ENCODE measurements around the gene THUMPD3.

The THUMPD3 gene

GRCh38 chr3:9340472-9340902, 22.4 kb upstream of the THUMPD3 start:
- H3K4me3 ChIP-seq (ENCODE audit: low read depth in 1 of 2, low read length in 2 of 2) = no peak overlapping the region
- no peaks in the 10 kb centered on the region for H3K27me3 ChIP-seq (ENCODE audit: low read depth, low read length)
- H3K27ac ChIP-seq (ENCODE audit: low read length) = no peak overlapping the region
- no peaks in the 10 kb centered on the region for H3K36me3 ChIP-seq (ENCODE audit: control insufficient read depth in 1 of 2, insufficient read depth in 2 of 2, low read length in 2 of 2)
- H3K4me1 ChIP-seq (ENCODE audit: control insufficient read depth in 1 of 2, insufficient read depth in 2 of 2, low read length in 2 of 2) = peaks cover 0 to 5% of the 10 kb centered on the region in 2 donors
- no peaks in the 10 kb centered on the region for H3K9me3 ChIP-seq (ENCODE audit: control insufficient read depth in 1 of 2, low read length in 2 of 2)

- Histone ChIP-seq H3K36me3 (ENCODE audit: control insufficient read depth in 1 of 2, insufficient read depth in 2 of 2, low read length in 2 of 2) (no peaks in the 10 kb centered on the region), H3K9me3 (ENCODE audit: control insufficient read depth in 1 of 2, low read length in 2 of 2) (no peaks in the 10 kb centered on the region), H3K4me3 (ENCODE audit: low read depth in 1 of 2, low read length in 2 of 2) (no peak overlapping the region), H3K27ac (ENCODE audit: low read length) (no peak overlapping the region), H3K27me3 (ENCODE audit: low read depth, low read length) (no peaks in the 10 kb centered on the region), H3K4me1 (ENCODE audit: control insufficient read depth in 1 of 2, insufficient read depth in 2 of 2, low read length in 2 of 2) (peaks cover 0 to 5% of the 10 kb centered on the region in 2 donors)
Observed at GRCh38 chr3:9342696-9343095, 20.2 kb upstream of the THUMPD3 start.

DNA sequence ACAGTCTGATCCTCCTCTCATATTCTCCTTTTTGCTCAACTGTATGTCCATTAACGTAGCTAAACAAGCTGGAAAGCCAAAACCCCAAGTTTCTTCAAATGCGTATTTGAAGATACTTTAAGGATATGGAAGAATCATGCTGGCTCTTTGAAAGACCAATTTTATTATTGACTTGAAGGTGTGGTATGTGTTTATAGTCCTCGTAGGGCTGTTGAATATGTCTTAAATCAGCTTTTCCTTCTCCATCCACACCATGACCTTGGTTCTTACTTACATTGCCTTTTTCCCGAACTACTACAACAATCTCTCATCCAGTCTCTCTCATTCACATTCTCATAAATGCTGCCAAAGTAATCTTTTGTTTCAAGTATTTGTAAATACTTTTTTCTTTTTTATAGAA, 19.7 kb upstream of the THUMPD3 start:
- Histone ChIP-seq H3K4me1 (ENCODE audit: control insufficient read depth in 1 of 2, insufficient read depth in 2 of 2, low read length in 2 of 2) (peaks cover 0 to 5% of the 10 kb centered on the region in 2 donors), H3K27me3 (ENCODE audit: low read depth, low read length) (no peaks in the 10 kb centered on the region), H3K4me3 (ENCODE audit: low read depth in 1 of 2, low read length in 2 of 2) (no peak overlapping the region), H3K36me3 (ENCODE audit: control insufficient read depth in 1 of 2, insufficient read depth in 2 of 2, low read length in 2 of 2) (no peaks in the 10 kb centered on the region), H3K27ac (ENCODE audit: low read length) (no peak overlapping the region), H3K9me3 (ENCODE audit: control insufficient read depth in 1 of 2, low read length in 2 of 2) (no peaks in the 10 kb centered on the region)

DNA sequence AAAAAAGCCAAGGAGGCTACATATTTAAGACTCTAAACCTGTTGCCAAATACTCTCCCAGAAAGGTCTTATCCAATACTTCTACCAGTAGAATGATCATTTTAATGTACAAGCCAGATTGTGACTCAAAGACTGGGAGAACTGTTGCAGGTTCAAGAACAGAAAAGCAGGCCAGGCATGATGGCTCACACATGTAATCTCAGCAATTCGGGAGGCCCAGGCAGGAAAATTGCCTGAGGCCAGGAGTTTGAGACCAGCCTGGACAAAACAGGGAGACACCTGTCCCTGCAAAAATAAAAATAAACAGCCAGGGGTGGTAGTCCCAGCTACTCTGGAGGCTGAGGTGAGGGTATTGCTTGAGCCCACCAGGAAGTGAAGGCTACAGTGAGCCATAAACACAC, 17.8 kb upstream of the THUMPD3 start:
- no peaks in the 10 kb centered on the region for H3K9me3 ChIP-seq (ENCODE audit: control insufficient read depth in 1 of 2, low read length in 2 of 2)
- no peaks in the 10 kb centered on the region for H3K27me3 ChIP-seq (ENCODE audit: low read depth, low read length)
- no peak overlapping the region for H3K4me3 ChIP-seq (ENCODE audit: low read depth in 1 of 2, low read length in 2 of 2)
- no peak overlapping the region for H3K27ac ChIP-seq (ENCODE audit: low read length)
- H3K4me1 ChIP-seq (ENCODE audit: control insufficient read depth in 1 of 2, insufficient read depth in 2 of 2, low read length in 2 of 2) = peaks cover 0 to 3% of the 10 kb centered on the region in 2 donors
- H3K36me3 ChIP-seq (ENCODE audit: control insufficient read depth in 1 of 2, insufficient read depth in 2 of 2, low read length in 2 of 2) = no peaks in the 10 kb centered on the region

GRCh38 chr3:9346141-9346540, 16.7 kb upstream of the THUMPD3 start:
- Histone ChIP-seq H3K27me3 (ENCODE audit: low read depth, low read length) (no peaks in the 10 kb centered on the region), H3K4me1 (ENCODE audit: control insufficient read depth in 1 of 2, insufficient read depth in 2 of 2, low read length in 2 of 2) (no peaks in the 10 kb centered on the region), H3K4me3 (ENCODE audit: low read depth in 1 of 2, low read length in 2 of 2) (no peak overlapping the region)

GRCh38 chr3:9347081-9347480, 15.8 kb upstream of the THUMPD3 start:
- Histone ChIP-seq H3K4me3 (ENCODE audit: low read depth in 1 of 2, low read length in 2 of 2) (no peak overlapping the region), H3K4me1 (ENCODE audit: control insufficient read depth in 1 of 2, insufficient read depth in 2 of 2, low read length in 2 of 2) (no peaks in the 10 kb centered on the region), H3K27me3 (ENCODE audit: low read depth, low read length) (no peaks in the 10 kb centered on the region), H3K9me3 (ENCODE audit: control insufficient read depth in 1 of 2, low read length in 2 of 2) (no peaks in the 10 kb centered on the region), H3K36me3 (ENCODE audit: control insufficient read depth in 1 of 2, insufficient read depth in 2 of 2, low read length in 2 of 2) (no peaks in the 10 kb centered on the region), H3K27ac (ENCODE audit: low read length) (no peak overlapping the region)

More at GRCh38 chr3:9346141-9346540, 16.7 kb upstream of the THUMPD3 start:
- no peaks in the 10 kb centered on the region for H3K36me3 ChIP-seq (ENCODE audit: control insufficient read depth in 1 of 2, insufficient read depth in 2 of 2, low read length in 2 of 2)
- no peaks in the 10 kb centered on the region for H3K9me3 ChIP-seq (ENCODE audit: control insufficient read depth in 1 of 2, low read length in 2 of 2)
- no peak overlapping the region for H3K27ac ChIP-seq (ENCODE audit: low read length)

- Histone ChIP-seq H3K9me3 (ENCODE audit: control insufficient read depth in 1 of 2, low read length in 2 of 2) (no peaks in the 10 kb centered on the region), H3K4me3 (ENCODE audit: low read depth in 1 of 2, low read length in 2 of 2) (no peak overlapping the region), H3K4me1 (ENCODE audit: control insufficient read depth in 1 of 2, insufficient read depth in 2 of 2, low read length in 2 of 2) (peaks cover 0 to 2% of the 10 kb centered on the region in 2 donors), H3K27me3 (ENCODE audit: low read depth, low read length) (no peaks in the 10 kb centered on the region), H3K27ac (ENCODE audit: low read length) (no peak overlapping the region), H3K36me3 (ENCODE audit: control insufficient read depth in 1 of 2, insufficient read depth in 2 of 2, low read length in 2 of 2) (no peaks in the 10 kb centered on the region)
Observed at GRCh38 chr3:9347887-9348286, 15.0 kb upstream of the THUMPD3 start.

- H3K4me3 ChIP-seq (ENCODE audit: low read depth in 1 of 2, low read length in 2 of 2) = no peak overlapping the region
- H3K4me1 ChIP-seq (ENCODE audit: control insufficient read depth in 1 of 2, insufficient read depth in 2 of 2, low read length in 2 of 2) = peaks cover 0 to 6% of the 10 kb centered on the region in 2 donors
- no peak overlapping the region for H3K27ac ChIP-seq (ENCODE audit: low read length)
- no peaks in the 10 kb centered on the region for H3K36me3 ChIP-seq (ENCODE audit: control insufficient read depth in 1 of 2, insufficient read depth in 2 of 2, low read length in 2 of 2)
- no peaks in the 10 kb centered on the region for H3K27me3 ChIP-seq (ENCODE audit: low read depth, low read length)
- no peaks in the 10 kb centered on the region for H3K9me3 ChIP-seq (ENCODE audit: control insufficient read depth in 1 of 2, low read length in 2 of 2)
Observed at GRCh38 chr3:9349321-9350117, 13.3 kb upstream of the THUMPD3 start.

DNA sequence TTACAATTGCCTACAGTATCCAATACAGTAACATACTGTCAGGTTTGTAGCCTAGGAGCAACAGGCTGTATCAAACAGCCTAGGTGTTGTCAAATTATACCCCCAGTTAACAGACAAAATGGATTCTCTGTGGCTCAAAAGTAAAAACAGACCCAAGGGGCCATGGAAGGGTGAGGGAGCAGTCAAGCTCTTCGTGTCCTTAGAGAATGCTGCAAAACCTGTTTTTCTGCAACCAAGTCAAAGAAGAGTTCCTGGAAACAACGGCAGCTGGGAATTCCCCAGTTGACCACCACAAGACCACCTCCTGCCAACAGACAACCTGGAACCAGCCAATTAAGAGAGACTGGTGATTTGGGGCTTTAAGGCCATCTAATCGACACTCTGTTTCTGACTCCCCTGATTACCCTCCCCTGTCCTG, 11.1 kb upstream of the THUMPD3 start:
- H3K9me3 ChIP-seq (ENCODE audit: control insufficient read depth in 1 of 2, low read length in 2 of 2) = no peaks in the 10 kb centered on the region
- H3K27me3 ChIP-seq (ENCODE audit: low read depth, low read length) = no peaks in the 10 kb centered on the region
- H3K4me1 ChIP-seq (ENCODE audit: control insufficient read depth in 1 of 2, insufficient read depth in 2 of 2, low read length in 2 of 2) = peaks cover 0 to 6% of the 10 kb centered on the region in 2 donors
- no peak overlapping the region for H3K27ac ChIP-seq (ENCODE audit: low read length)
- H3K4me3 ChIP-seq (ENCODE audit: low read depth in 1 of 2, low read length in 2 of 2) = no peak overlapping the region
- no peaks in the 10 kb centered on the region for H3K36me3 ChIP-seq (ENCODE audit: control insufficient read depth in 1 of 2, insufficient read depth in 2 of 2, low read length in 2 of 2)

- peak overlapping the region; percentile 39 for H3K27ac ChIP-seq (ENCODE audit: low read length)
Observed at GRCh38 chr3:9352917-9353752, 9.7 kb upstream of the THUMPD3 start.

DNA sequence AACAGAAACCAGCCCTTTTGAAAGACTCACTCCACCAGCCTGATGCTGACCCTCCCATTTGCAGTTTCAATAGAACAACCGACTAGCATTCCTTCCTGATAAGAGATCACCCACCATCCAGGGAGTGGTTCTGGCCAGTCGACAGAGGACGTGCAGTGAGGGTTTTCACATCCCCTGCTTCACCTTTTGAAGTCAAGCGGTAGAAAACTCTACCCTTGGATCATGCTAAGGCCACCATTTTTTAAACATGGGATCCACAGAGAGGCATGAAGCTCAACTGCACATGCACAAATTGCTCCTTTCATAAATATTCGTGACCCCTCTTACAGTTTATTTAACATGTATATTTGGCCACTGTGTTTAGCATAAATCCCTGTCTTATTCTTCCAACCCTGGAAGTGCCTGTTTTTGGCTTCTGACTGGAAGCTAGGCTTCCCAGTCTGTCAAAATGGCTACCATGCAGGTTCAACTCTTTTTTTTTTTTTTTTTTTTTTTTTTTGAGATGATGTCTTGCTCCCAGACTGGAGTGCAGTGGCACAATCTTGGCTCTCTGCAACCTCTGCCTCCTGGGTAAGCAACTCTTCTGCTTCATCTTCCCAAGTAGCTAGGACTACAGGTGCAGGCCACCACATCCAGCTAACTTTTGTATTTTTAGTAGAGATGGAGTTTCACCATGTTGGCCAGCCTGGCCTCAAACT, 1.0 kb upstream of the THUMPD3 start:
- no peaks in the 10 kb centered on the region for H3K27me3 ChIP-seq (ENCODE audit: low read depth, low read length)
- no peak overlapping the region for H3K27ac ChIP-seq (ENCODE audit: low read length)
- H3K4me3 ChIP-seq (ENCODE audit: low read depth in 1 of 2, low read length in 2 of 2) = peak overlapping the region; percentile 79 to 93

More at GRCh38 chr3:9352917-9353752, 9.7 kb upstream of the THUMPD3 start:
- no peaks in the 10 kb centered on the region for H3K36me3 ChIP-seq (ENCODE audit: control insufficient read depth in 1 of 2, insufficient read depth in 2 of 2, low read length in 2 of 2)
- H3K9me3 ChIP-seq (ENCODE audit: control insufficient read depth in 1 of 2, low read length in 2 of 2) = no peaks in the 10 kb centered on the region
- peaks cover 0 to 6% of the 10 kb centered on the region in 2 donors for H3K4me1 ChIP-seq (ENCODE audit: control insufficient read depth in 1 of 2, insufficient read depth in 2 of 2, low read length in 2 of 2)
- no peak overlapping the region for H3K4me3 ChIP-seq (ENCODE audit: low read depth in 1 of 2, low read length in 2 of 2)
- H3K27me3 ChIP-seq (ENCODE audit: low read depth, low read length) = no peaks in the 10 kb centered on the region

More for the DNA sequence above, 1.0 kb upstream of the THUMPD3 start:
- Histone ChIP-seq H3K36me3 (ENCODE audit: control insufficient read depth in 1 of 2, insufficient read depth in 2 of 2, low read length in 2 of 2) (peaks cover 12% of the 10 kb centered on the region in 2 donors), H3K9me3 (ENCODE audit: control insufficient read depth in 1 of 2, low read length in 2 of 2) (no peaks in the 10 kb centered on the region), H3K4me1 (ENCODE audit: control insufficient read depth in 1 of 2, insufficient read depth in 2 of 2, low read length in 2 of 2) (peaks cover 3 to 16% of the 10 kb centered on the region in 2 donors)
